SK-N-MC (cell line): Measurements from ENCODE around the gene COL5A2.

ENCODE experiments used
- EZH2 ChIP-seq: fragments of 200-600 bp; sonication (generic); IDR thresholded peaks from one replicate; pipeline ENCODE4 v1.6.1; 2017; ENCODE audit warnings: antibody characterized with exemption
- POLR2AphosphoS5 ChIP-seq: IDR thresholded peaks from 2 replicates; pipeline ENCODE4 v1.6.1; 2012; ENCODE audit warnings: mild to moderate bottlenecking, low read depth, low read length, borderline replicate concordance

DNA sequence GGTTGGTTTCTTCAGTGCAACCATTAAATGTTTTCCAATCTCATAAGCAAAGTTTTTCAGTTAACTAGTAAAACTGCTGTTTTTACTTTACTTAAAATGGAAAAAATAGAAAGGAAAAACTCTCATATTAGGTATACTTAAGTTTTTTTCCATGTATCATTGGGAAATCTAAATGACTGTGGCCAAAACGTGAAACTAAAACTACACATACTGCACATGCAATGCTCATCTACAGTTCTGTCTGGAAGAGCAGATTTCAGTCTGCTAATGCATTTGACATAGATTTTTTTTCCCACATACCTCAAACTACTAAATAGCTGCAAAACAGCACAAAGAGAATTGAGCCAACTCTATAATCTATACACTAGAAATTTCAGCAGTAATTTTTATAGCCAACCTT lies 62.6 kb downstream of the COL5A2 start:
- TF ChIP-seq EZH2, result no peak
- no peak for TF ChIP-seq POLR2AphosphoS5
